Measurements from ENCODE around the gene PLIN5.

DNA sequence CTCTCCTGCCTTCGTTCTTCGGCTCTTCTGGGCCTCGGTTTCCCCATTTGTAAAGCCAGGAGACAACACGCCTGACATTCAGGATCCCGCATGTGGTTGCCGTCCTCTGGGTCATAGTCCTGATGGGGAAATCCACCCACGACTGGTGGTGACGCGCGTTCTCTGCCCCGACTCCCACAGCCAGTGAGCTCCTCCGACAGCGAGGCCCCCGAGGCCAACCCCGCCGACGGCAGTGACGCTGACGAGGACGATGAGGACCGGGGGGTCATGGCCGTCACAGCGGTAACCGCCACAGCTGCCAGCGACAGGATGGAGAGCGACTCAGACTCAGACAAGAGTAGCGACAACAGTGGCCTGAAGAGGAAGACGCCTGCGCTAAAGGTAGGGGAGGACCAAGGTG, 46.5 kb downstream of the PLIN5 start:
- TF ChIP-seq, protein P1, sequence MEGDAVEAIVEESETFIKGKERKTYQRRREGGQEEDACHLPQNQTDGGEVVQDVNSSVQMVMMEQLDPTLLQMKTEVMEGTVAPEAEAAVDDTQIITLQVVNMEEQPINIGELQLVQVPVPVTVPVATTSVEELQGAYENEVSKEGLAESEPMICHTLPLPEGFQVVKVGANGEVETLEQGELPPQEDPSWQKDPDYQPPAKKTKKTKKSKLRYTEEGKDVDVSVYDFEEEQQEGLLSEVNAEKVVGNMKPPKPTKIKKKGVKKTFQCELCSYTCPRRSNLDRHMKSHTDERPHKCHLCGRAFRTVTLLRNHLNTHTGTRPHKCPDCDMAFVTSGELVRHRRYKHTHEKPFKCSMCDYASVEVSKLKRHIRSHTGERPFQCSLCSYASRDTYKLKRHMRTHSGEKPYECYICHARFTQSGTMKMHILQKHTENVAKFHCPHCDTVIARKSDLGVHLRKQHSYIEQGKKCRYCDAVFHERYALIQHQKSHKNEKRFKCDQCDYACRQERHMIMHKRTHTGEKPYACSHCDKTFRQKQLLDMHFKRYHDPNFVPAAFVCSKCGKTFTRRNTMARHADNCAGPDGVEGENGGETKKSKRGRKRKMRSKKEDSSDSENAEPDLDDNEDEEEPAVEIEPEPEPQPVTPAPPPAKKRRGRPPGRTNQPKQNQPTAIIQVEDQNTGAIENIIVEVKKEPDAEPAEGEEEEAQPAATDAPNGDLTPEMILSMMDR (IDR thresholded peaks at IDR 0.05; ENCODE audit: poor library complexity), result no peak
- no peak for TF ChIP-seq EZH2 (IDR thresholded peaks at IDR 0.05; ENCODE audit: borderline replicate concordance)
